ENCODE data around the gene FAM98A. TPM values are rescaled to one million over a fixed set of nuclear protein-coding genes. Genes with fewer than 3 reads are reported as not detected.

The FAM98A gene
- total and polyA plus RNA-seq, 4 donors: 6.8 to 58.1 (median 33.7) TPM

GRCh38 chr2:33628031-33628827 is 29.1 kb upstream of the FAM98A start (continued):
- TF ChIP-seq REST (IDR thresholded peaks at IDR 0.05): no peak

- no peak overlapping the region for H3K9ac ChIP-seq (ENCODE audit: low read depth in 1 of 2, low read length in 2 of 2)
- H3K27me3 ChIP-seq (ENCODE audit: control insufficient read depth in 4 of 4, insufficient read depth in 4 of 4, low read length in 3 of 4): no peaks in the 10 kb centered on the region
- peaks cover 0 to 3% (median 2%) of the 10 kb centered on the region in 4 donors for H3K9me3 ChIP-seq (ENCODE audit: control insufficient read depth in 4 of 4, low read length in 3 of 4)
- TF ChIP-seq NR2F2 (IDR thresholded peaks at IDR 0.05): no peak
- TF ChIP-seq YY1 (IDR thresholded peaks at IDR 0.05): no peak
- TF ChIP-seq TAF1 (conservative IDR thresholded peaks at IDR 0.05): no peak
- no peak for TF ChIP-seq ATF3 (IDR thresholded peaks at IDR 0.05)
- TF ChIP-seq MAX (IDR thresholded peaks at IDR 0.05): no peak
- no peaks in the 10 kb centered on the region for H3K36me3 ChIP-seq (ENCODE audit: control insufficient read depth in 4 of 4, insufficient read depth in 3 of 4, low read depth in 1 of 4, low read length in 3 of 4)
- H3K4me3 ChIP-seq (ENCODE audit: low read depth in 1 of 3, low read length in 3 of 3): no peak overlapping the region
- DNase-seq (ENCODE audit: low spot score): no peak
- no peak overlapping the region for H3K27ac ChIP-seq (ENCODE audit: low read depth in 1 of 2, low read length in 2 of 2)
- 92% methylated on average over 1 of the region's 1 CpG for WGBS
- H3K4me1 ChIP-seq (ENCODE audit: control insufficient read depth in 4 of 4, insufficient read depth in 4 of 4, low read length in 3 of 4): no peaks in the 10 kb centered on the region
Measured at GRCh38 chr2:33619028-33619427, 19.9 kb upstream of the FAM98A start.

- WGBS: 85% methylated on average over 1 of the region's 1 CpG
- no peaks in the 10 kb centered on the region for H3K27me3 ChIP-seq (ENCODE audit: control insufficient read depth in 4 of 4, insufficient read depth in 4 of 4, low read length in 3 of 4)
- H3K9ac ChIP-seq (ENCODE audit: low read depth in 1 of 2, low read length in 2 of 2): no peak overlapping the region
- no peak for DNase-seq (ENCODE audit: low spot score)
- no peaks in the 10 kb centered on the region for H3K4me1 ChIP-seq (ENCODE audit: control insufficient read depth in 4 of 4, insufficient read depth in 4 of 4, low read length in 3 of 4)
- peaks cover 0 to 3% (median 2%) of the 10 kb centered on the region in 4 donors for H3K9me3 ChIP-seq (ENCODE audit: control insufficient read depth in 4 of 4, low read length in 3 of 4)
- H3K4me3 ChIP-seq (ENCODE audit: low read depth in 1 of 3, low read length in 3 of 3): no peak overlapping the region
- no peaks in the 10 kb centered on the region for H3K36me3 ChIP-seq (ENCODE audit: control insufficient read depth in 4 of 4, insufficient read depth in 3 of 4, low read depth in 1 of 4, low read length in 3 of 4)
- H3K27ac ChIP-seq (ENCODE audit: low read depth in 1 of 2, low read length in 2 of 2): no peak overlapping the region
- TF ChIP-seq YY1 (IDR thresholded peaks at IDR 0.05): no peak
- no peak for TF ChIP-seq FOXA1 (IDR thresholded peaks at IDR 0.05)
- no peak for TF ChIP-seq EGR1 (IDR thresholded peaks at IDR 0.05; ENCODE audit: low read depth in 2 of 2)
- TF ChIP-seq HNF4A (conservative IDR thresholded peaks at IDR 0.05): no peak
- no peak for TF ChIP-seq RAD21 (IDR thresholded peaks at IDR 0.05)
- TF ChIP-seq FOXA2 (IDR thresholded peaks at IDR 0.05): no peak
- TF ChIP-seq TAF1 (conservative IDR thresholded peaks at IDR 0.05): no peak
- no peak for TF ChIP-seq REST (IDR thresholded peaks at IDR 0.05)
- TF ChIP-seq JUND (IDR thresholded peaks at IDR 0.05): no peak
Measured at GRCh38 chr2:33617989-33618388, 18.9 kb upstream of the FAM98A start.

Measured in liver (tissue), 9 donors.